CD4-positive, alpha-beta T cell treated with Interferon gamma for 1 hour (primary cell): ENCODE measurements around the gene SCYGR8.
A peak's percentile ranks its signal among the peaks of the same experiment; 100 is the strongest.

Experiments
- DNase-seq: peaks from one replicate; pipeline ENCODE4 v3.0.0-alpha.2; 2020

The SCYGR8 gene

GRCh38 chr2:227765788-227766372 is 20.2 kb downstream of the SCYGR8 start:
- no peak for DNase-seq

- DNase-seq: peak; percentile 52
Observed at GRCh38 chr2:227766373-227766883, 20.7 kb downstream of the SCYGR8 start.

GRCh38 chr2:227767830-227768229 is 22.1 kb downstream of the SCYGR8 start:
- DNase-seq: no peak

- no peak for DNase-seq
Observed at GRCh38 chr2:227772197-227772661, 26.5 kb downstream of the SCYGR8 start.

GRCh38 chr2:227772932-227773331 is 27.2 kb downstream of the SCYGR8 start:
- DNase-seq: no peak

GRCh38 chr2:227774011-227774624 is 28.4 kb downstream of the SCYGR8 start:
- no peak for DNase-seq

- DNase-seq: no peak
Observed at GRCh38 chr2:227774895-227775842, 29.5 kb downstream of the SCYGR8 start.

GRCh38 chr2:227780981-227781615 is 35.4 kb downstream of the SCYGR8 start:
- no peak for DNase-seq

GRCh38 chr2:227781841-227782240 is 36.1 kb downstream of the SCYGR8 start:
- DNase-seq: no peak

GRCh38 chr2:227782804-227783203 is 37.1 kb downstream of the SCYGR8 start:
- DNase-seq: no peak

- DNase-seq: no peak
Observed at GRCh38 chr2:227783404-227784138, 37.9 kb downstream of the SCYGR8 start.

GRCh38 chr2:227785293-227785692 is 39.6 kb downstream of the SCYGR8 start:
- no peak for DNase-seq

- no peak for DNase-seq
Observed at GRCh38 chr2:227788561-227789018, 42.9 kb downstream of the SCYGR8 start.

- DNase-seq: no peak
Observed at GRCh38 chr2:227789803-227790202, 44.1 kb downstream of the SCYGR8 start.

- DNase-seq: no peak
Observed at GRCh38 chr2:227793148-227793712, 47.5 kb downstream of the SCYGR8 start.
